HepG2 (cell line): ENCODE measurements around the gene SLC6A9. TPM values are rescaled to one million over a fixed set of nuclear protein-coding genes. Genes with fewer than 3 reads are reported as not detected.

Experiments
- DNMT3B ChIP-seq: conservative IDR thresholded peaks from 2 replicates; pipeline ENCODE4 v1.6.1; 2016; ENCODE audit warnings: missing biosample characterization, control low read depth
- HMGXB3 ChIP-seq: sonication (generic); formaldehyde crosslinking; IDR thresholded peaks from 2 replicates; pipeline ENCODE4 v1.4.0; 2020; ENCODE audit warnings: missing genetic modification reagents, borderline replicate concordance
- HNF4A ChIP-seq: sonication (generic); formaldehyde crosslinking; IDR thresholded peaks from 2 replicates; pipeline ENCODE4 v1.4.0; 2020; ENCODE audit warnings: missing genetic modification reagents
- HOXA5 ChIP-seq: sonication (generic); formaldehyde crosslinking; IDR thresholded peaks from 2 replicates; pipeline ENCODE4 v1.4.0; 2020; ENCODE audit warnings: missing genetic modification reagents
- KLF11 ChIP-seq: IDR thresholded peaks from 2 replicates; pipeline ENCODE4 v1.6.1; 2016; ENCODE audit warnings: missing compliant biosample characterization
- KLF12 ChIP-seq: sonication (generic); formaldehyde crosslinking; IDR thresholded peaks from 2 replicates; pipeline ENCODE4 v1.4.0; 2020; ENCODE audit warnings: missing genetic modification reagents, borderline replicate concordance
- SALL1 ChIP-seq: sonication (generic); formaldehyde crosslinking; IDR thresholded peaks from 2 replicates; pipeline ENCODE4 v1.8.0; 2022; ENCODE audit warnings: mild to moderate bottlenecking, missing genetic modification reagents
- SAP130 ChIP-seq: IDR thresholded peaks from 2 replicates; pipeline ENCODE4 v1.6.1; 2016; ENCODE audit warnings: low read depth
- SOX13 ChIP-seq, 3 experiments: fragments of 450-650 bp in 1 of 3; sonication (generic) in 1 of 3; formaldehyde crosslinking in 1 of 3; IDR thresholded peaks in 2 of 3; conservative IDR thresholded peaks in 1 of 3; 2 replicates each; pipeline versions ENCODE4 v1.5.0 to v1.6.1; 2016 to 2020; ENCODE audit warnings: antibody characterized with exemption in 1 of 3, mild to moderate bottlenecking in 1 of 3, missing compliant biosample characterization in 1 of 3, missing genetic modification reagents in 1 of 3, moderate library complexity in 1 of 3
- SYNCRIP ChIP-seq: fragments of 200-400 bp; formaldehyde crosslinking; IDR thresholded peaks from 2 replicates; pipeline ENCODE4 v1.6.1; 2018; ENCODE audit warnings: mild to moderate bottlenecking, low read depth, low read length; ENCODE audit not compliant: insufficient read depth
- TERF1 ChIP-seq: sonication (generic); formaldehyde crosslinking; IDR thresholded peaks from 2 replicates; pipeline ENCODE4 v1.8.0; 2022; ENCODE audit warnings: mild to moderate bottlenecking, missing genetic modification reagents, moderate library complexity
- ZKSCAN8 ChIP-seq: IDR thresholded peaks from 2 replicates; pipeline ENCODE4 v1.6.1; 2016; ENCODE audit warnings: borderline replicate concordance, missing genetic modification reagents, missing compliant biosample characterization
- ZNF18 ChIP-seq: sonication (generic); formaldehyde crosslinking; IDR thresholded peaks from 2 replicates; pipeline ENCODE4 v1.8.0; 2022; ENCODE audit warnings: mild to moderate bottlenecking, missing genetic modification reagents; ENCODE audit not compliant: insufficient replicate concordance
- ZNF335 ChIP-seq: sonication (generic); formaldehyde crosslinking; IDR thresholded peaks from 2 replicates; pipeline ENCODE4 v1.4.0; 2020; ENCODE audit warnings: missing genetic modification reagents
- ZNF574 ChIP-seq: sonication (generic); formaldehyde crosslinking; IDR thresholded peaks from 2 replicates; pipeline ENCODE4 v1.4.0; 2020; ENCODE audit warnings: missing genetic modification reagents
- ZNF766 ChIP-seq: sonication (generic); formaldehyde crosslinking; IDR thresholded peaks from 2 replicates; pipeline ENCODE4 v1.5.0; 2020; ENCODE audit warnings: missing genetic modification reagents, borderline replicate concordance
- polyA plus RNA-seq, 8 experiments: library from polyadenylated mRNA; depleted of rRNA in 3 of 8; stranded (reverse) in 7 of 8; unstranded in 1 of 8; fragments of >200 nt; fragmentation: Illumina TruSeq in 4 of 8; extraction: Trizol in 4 of 8; gene quantifications; 2 replicates each; pipeline versions ENCODE4 v1.2.1 to v1.2.3, GENCODE V29; 2011 to 2016; ENCODE audit warnings: low read depth in 4 of 8, missing spikeins in 1 of 8, mixed read lengths in 1 of 8; ENCODE audit not compliant: insufficient read depth in 1 of 8
- total RNA-seq, 5 experiments: library from RNA; depleted of rRNA; stranded (reverse); fragments of >200 nt; fragmentation: Illumina TruSeq; extraction: Trizol; gene quantifications; 2 replicates each; pipeline ENCODE4 v1.2.3, GENCODE V29; 2016; ENCODE audit warnings: low read depth in 1 of 5

The SLC6A9 gene
- total and polyA plus RNA-seq, 2 of the 13 experiments (the other 11 are each of a cell fraction or from before 2014, with no cell fraction given) = 8.5 to 9.9 TPM

GRCh38 chr1:43947874-43948437, 83.3 kb downstream of the SLC6A9 start (continued):
- TF ChIP-seq ZNF766 (CRISPR knock-in tag) = 0 out of 2 replicates have a peak, but pooled peaks have one; percentile 45
- TF ChIP-seq DNMT3B (CRISPR knock-in tag) = no peak
- TF ChIP-seq SOX13 (IDR thresholded peaks at IDR 0.05) = no peak
- TF ChIP-seq SOX13 (CRISPR knock-in tag; conservative IDR thresholded peaks at IDR 0.05 in 1 of 2, IDR thresholded peaks at IDR 0.05 in 1 of 2) = peak in 1 of 2 experiments; percentile 19; a peak in 1 of 4 replicates
- peak; percentile 38 for TF ChIP-seq ZNF574 (CRISPR knock-in tag)
- no peak for TF ChIP-seq SYNCRIP
- peak; percentile 17; the same call in 1 of the 2 replicates for TF ChIP-seq SAP130
- 0 out of 2 replicates have a peak, but pooled peaks have one; percentile 12 for TF ChIP-seq SALL1 (CRISPR knock-in tag)
- TF ChIP-seq ZKSCAN8 (CRISPR knock-in tag) = no peak
- 0 out of 2 replicates have a peak, but pooled peaks have one; percentile 22 for TF ChIP-seq KLF12 (CRISPR knock-in tag)
- TF ChIP-seq HMGXB3 (CRISPR knock-in tag) = 0 out of 2 replicates have a peak, but pooled peaks have one; percentile 28
- peak; percentile 93; the same call in 1 of the 2 replicates for TF ChIP-seq ZNF335
- TF ChIP-seq ZNF18 (CRISPR knock-in tag) = no peak
- peak; percentile 58 for TF ChIP-seq HNF4A
- 0 out of 2 replicates have a peak, but pooled peaks have one; percentile 41 for TF ChIP-seq HOXA5 (CRISPR knock-in tag)
- no peak for TF ChIP-seq KLF11 (CRISPR knock-in tag)
- TF ChIP-seq TERF1 (CRISPR knock-in tag) = no peak
